Measurements from ENCODE around the gene HCK.
"Not testable (repeated sequence)": the region's sequence is repeated elsewhere in the genome, so short reads cannot be mapped to it uniquely, and the experiment has no call there.

The HCK gene

DNA sequence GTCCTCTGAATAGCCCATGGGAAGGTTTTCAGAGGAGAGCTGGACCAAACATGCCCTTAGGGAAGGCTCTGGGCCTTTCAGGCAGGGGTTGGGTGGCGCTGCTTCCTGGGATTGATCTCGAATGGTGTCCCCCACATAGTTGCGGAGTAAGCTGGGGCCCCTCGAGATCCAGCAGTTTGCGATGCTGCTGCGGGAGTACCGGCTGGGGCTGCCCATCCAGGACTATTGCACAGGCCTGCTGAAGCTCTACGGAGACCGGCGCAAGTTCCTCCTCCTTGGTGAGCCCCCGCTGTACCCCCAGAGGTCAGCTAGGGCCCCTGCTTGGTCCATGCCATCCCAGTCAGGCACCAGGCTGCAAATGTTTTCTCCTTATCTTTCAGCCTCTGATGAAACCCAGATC is 22.5 kb upstream of the HCK start:
- no peak for DNase-seq

- peak; percentile 71 to 82 for DNase-seq
Observed at GRCh38 chr20:32031007-32031958, 20.8 kb upstream of the HCK start.

GRCh38 chr20:32033316-32033715 is 18.7 kb upstream of the HCK start:
- no peak for DNase-seq

GRCh38 chr20:32033721-32034120 is 18.3 kb upstream of the HCK start:
- DNase-seq, result not testable (repeated sequence)

- no peak for DNase-seq
Observed at GRCh38 chr20:32034581-32035425, 17.2 kb upstream of the HCK start.

DNA sequence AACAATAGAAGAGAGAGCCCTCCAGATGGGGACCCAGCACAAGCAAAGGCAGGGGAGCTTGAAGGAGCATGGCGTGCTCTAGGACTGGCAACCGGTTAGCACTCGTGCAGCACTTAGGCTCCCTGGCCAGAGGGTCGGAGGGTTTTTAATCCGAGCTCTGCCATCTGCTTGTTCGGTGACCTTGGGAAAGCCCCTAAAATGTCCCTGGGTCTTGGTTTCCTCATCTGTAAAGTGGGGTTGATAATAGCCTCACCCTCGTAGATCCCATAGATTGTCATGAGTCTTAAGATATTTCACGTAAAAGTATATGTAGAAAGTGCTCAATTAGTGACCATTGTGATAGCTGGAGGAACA is 16.6 kb upstream of the HCK start:
- DNase-seq, result no peak

DNA sequence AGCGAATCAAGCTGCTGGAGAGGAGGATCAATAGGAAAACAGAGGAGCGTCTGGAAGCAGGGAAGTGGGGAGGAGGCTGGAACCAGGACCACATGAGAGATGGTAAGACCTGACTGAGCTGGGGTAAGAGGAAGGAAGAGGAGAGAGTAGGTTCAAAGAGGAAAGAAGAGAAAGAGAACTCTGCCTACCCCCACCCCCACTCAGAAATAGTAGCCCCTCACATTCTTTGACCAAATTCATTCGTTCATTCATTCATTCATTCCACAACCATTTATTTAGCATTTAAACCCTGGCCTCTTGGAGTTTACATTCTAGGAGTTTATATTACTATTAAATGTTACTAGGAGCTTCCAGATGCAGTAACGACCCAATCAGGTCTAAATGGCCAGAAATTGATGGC is 15.8 kb upstream of the HCK start:
- DNase-seq, result no peak

GRCh38 chr20:32036716-32037485 is 15.1 kb upstream of the HCK start:
- no peak for DNase-seq

GRCh38 chr20:32037929-32038328 is 14.1 kb upstream of the HCK start:
- DNase-seq, result no peak

GRCh38 chr20:32040142-32040953 is 11.7 kb upstream of the HCK start:
- no peak for DNase-seq

- DNase-seq, result no peak
Observed at GRCh38 chr20:32045999-32046398, 6.0 kb upstream of the HCK start.

DNA sequence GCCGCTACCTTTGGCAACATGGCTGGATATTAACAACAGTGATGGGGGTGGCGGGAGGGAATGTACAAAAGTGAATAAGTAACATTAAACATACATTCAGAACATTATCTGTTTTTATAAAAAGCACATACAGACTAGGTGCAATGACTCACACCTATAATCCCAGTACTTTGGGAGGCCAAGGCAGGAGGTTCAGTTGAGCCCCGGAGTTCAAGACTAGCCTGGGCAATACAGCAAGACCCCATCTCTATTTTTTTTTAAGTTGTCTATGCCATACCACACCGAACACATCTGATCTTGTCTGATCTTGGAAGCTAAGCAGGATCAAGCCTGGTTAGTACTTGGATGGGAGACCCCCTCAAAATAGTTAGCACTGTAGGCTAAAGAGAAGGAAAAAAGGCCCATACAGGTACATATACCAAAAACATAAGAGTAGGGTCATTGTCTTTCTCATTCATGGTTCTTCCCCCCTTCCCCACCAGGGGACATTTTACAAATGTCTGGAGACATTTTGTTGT is 1.7 kb upstream of the HCK start:
- DNase-seq, result no peak

DNA sequence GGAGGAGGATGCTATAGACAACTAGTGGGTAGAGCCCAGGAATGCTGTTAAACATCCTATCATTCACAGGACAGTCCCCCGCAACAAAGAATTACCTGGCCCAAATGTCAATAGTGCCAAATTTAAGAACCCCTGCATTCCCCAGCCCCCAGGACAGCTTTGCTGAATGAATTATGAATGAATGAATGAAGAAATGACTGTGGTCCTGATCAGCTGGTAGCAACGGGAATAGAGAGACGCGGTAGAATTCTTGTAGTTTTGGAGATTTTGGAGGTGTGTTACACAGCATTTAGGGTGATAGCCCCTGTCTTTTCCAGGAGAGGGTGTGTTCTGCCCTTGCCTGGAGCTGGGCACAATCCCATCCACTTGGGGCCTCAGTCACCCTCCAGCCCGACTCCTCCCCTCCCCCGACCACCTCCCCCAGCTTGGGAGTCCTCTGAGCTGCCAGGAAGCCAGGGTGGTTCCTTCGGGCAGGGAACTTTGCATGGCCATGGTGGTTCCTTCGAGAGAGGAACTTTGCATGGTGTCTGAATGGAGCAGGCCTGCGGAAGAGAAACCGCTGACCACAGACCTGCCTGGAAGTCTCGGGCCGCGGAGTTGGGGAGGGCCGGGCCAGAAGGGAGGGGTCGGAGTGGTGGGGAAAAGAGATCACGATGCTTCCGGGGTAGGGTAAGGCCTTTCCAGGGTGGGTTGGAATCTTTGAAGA is 1.0 kb upstream of the HCK start:
- no peak for DNase-seq

- no peak for DNase-seq
Observed at GRCh38 chr20:32051720-32052089, 337 bp upstream of the HCK start.

- DNase-seq, result no peak
Observed at GRCh38 chr20:32052778-32053362, 828 bp downstream of the HCK start.

DNA sequence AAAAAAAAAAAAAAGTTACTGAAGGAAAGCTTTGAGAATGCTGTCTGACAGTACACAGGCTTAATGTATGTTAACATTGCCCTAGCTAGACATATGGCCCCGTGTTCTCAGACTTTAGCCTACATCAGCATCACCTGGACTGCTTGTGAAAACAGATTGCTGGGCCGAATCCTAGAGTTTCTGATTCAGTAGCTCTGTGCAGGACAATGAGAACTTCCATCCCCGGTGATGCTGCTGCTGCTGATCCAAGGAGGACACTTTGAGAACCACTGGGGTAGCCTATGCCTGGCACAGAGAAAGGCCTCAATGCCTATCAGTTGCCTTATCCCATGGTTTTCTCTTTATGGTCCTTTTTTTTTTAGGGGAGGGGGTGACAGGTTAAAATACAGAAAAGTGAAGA is 1.6 kb downstream of the HCK start:
- no peak for DNase-seq

DNA sequence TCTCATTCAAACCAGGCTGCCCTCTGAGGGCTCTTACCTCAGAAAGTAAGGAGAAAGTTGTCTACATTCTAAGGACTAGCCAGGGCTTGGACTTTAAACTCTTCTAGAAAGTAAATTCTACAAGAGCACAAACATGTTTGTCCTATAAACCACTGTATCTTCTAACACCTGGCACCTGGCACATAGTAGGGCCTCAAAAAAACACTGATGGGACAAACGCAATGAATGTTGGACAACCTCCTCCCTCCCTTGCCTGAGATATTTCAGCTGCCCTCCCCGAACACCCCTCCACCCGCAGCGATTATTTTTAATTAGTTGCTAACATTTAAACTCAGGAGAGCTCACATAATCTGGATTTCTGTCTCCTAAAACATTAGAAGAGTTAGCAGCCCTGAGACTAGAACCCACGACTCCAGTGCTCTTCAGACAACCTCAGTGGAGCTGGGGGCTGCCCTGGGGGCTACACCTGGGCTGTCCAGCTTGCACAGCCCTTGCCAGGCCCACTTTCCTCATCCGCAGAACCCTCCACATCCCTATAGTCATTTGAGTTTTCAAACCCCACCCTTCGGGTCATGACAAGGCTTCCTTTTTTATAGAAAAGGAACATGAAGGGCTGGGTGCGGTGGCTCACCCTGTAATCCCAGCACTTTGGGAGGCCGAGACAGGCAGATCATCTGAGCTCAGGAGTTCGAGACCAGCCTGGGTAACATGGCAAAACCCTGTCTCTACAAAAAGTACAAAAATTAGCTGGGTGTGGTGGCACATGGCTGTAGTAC is 4.9 kb downstream of the HCK start:
- DNase-seq, result no peak

DNA sequence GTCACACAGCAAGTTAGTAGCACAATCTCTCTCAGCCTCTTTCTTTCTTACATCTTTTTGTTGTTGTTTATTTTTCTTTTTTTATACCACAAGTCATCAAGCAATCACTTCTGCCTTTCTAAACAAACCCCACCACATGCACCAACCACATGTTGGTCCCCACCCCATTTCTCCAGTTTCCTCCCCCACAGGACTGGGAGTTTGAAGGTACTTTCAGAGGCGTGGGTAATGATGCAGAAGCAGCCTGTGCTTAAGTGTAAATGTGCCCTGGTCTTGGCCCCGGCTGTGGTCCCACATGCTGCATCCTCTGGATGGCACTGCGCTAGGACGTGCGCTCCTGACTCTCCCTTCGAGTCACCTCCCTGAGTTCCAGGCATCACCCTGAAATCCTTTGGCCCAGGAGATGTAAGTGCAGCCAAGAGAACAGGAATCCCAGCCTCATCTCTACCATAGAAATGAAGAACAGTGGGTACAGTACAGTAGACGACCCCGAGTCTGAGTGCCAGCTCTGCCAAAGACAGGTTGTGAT is 5.7 kb downstream of the HCK start:
- no peak for DNase-seq

DNA sequence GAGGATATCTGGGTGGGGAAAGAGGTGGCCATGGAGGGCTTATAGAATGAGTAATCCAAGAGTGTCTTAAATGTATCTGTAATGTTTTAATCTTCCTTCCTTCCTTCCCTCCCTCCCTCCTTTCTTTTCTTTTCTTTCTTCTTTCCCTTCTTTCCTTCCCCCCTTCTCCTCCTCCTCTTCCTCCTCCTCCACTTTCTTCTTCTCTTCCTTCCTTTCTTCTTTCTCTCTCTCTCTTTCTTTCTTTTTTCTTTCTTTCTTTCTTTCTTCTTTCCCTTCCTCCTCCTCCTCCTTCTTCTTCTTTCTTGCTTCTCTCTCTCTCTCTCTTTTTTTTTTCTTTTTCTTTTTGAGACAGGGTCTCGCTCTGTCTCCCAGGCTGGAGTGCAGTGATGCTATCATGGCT is 7.1 kb downstream of the HCK start:
- no peak for DNase-seq

- no peak for DNase-seq
Observed at GRCh38 chr20:32062776-32063170, 10.7 kb downstream of the HCK start.

All from NCI-H446 (cell line).